Measurements from ENCODE around the gene CACNA1I.

DNA sequence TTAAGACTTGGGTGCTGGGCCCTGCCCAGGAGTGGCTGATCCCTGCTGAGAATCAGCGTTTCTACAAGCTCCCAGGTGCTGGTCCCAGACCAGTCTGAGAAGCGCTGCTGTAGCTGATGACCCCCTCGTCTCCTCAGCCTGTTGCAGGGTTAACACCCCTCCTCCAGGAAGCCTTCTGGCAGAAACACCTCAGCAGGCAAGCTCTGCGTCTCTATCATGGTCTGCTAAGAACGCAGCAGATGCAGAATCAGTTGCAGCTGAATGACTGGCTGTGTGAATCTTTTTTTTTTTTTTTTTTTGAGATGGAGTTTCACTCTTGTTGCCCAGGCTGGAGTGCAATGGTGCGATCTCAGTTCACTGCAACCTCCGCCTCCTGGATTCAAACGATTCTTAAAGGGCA, 132.5 kb downstream of the CACNA1I start:
- TF ChIP-seq ZNF843 (tag by site-specific recombination; IDR thresholded peaks at IDR 0.05) = no peak
- TF ChIP-seq ZNF670 (tag by site-specific recombination; IDR thresholded peaks at IDR 0.05; ENCODE audit: low read depth) = no peak
- TF ChIP-seq SP2 (tag by site-specific recombination; IDR thresholded peaks at IDR 0.05) = no peak
- TF ChIP-seq, protein P1, sequence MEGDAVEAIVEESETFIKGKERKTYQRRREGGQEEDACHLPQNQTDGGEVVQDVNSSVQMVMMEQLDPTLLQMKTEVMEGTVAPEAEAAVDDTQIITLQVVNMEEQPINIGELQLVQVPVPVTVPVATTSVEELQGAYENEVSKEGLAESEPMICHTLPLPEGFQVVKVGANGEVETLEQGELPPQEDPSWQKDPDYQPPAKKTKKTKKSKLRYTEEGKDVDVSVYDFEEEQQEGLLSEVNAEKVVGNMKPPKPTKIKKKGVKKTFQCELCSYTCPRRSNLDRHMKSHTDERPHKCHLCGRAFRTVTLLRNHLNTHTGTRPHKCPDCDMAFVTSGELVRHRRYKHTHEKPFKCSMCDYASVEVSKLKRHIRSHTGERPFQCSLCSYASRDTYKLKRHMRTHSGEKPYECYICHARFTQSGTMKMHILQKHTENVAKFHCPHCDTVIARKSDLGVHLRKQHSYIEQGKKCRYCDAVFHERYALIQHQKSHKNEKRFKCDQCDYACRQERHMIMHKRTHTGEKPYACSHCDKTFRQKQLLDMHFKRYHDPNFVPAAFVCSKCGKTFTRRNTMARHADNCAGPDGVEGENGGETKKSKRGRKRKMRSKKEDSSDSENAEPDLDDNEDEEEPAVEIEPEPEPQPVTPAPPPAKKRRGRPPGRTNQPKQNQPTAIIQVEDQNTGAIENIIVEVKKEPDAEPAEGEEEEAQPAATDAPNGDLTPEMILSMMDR (tag by site-specific recombination; IDR thresholded peaks at IDR 0.05) = no peak

Data from HEK293 (cell line).